ENCODE results near the gene RSL24D1. TPM values are rescaled to one million over a fixed set of nuclear protein-coding genes. Genes with fewer than 3 reads are reported as not detected.

The RSL24D1 gene
- total and polyA plus RNA-seq, 2 of the 13 experiments (the other 11 are each of a cell fraction or from before 2014, with no cell fraction given) = 58.8 to 100.0 TPM

DNA sequence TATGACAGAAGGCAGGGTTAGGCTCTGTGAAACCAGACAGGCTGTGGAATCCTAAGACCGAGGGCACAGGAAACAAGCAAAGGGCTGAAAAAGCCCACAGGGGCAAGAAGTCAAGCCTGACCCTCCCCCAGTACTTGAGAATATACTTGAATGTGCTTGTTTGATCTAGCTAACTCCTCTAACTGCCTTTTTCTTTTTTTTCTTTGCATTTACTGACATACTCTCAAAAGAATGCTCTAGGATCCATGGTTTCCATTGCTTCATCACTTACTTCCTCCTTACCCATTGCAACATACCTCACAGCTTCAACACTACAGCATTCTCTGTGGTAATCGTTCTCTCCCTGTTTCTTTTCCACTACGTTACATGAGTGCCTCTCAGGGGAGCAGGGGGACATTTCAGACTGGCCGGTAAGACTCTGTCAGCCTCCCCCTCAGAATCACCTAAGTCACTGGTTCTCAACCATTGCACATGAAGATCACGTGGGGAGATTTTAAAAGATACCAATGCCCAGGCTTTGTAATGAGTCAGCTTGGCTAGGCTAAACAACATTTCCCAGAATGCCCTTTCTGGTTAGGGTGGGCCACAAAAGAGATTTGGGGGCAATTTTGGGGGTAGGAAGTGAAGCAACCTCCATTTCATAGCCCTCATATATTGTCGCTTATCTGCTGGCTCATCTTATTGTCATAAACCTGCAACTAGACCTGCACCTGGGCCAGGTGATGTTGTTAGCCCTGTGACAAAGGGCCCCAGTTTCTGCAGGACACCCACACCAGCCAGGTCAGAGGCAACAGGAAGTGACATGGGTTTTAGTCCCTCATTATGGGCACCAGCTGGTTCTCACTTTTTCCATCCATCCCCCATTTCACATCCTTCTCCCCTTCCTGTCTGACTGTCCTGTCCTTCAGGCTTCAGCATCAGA, 24.6 kb upstream of the RSL24D1 start (continued):
- TF ChIP-seq, protein P1, sequence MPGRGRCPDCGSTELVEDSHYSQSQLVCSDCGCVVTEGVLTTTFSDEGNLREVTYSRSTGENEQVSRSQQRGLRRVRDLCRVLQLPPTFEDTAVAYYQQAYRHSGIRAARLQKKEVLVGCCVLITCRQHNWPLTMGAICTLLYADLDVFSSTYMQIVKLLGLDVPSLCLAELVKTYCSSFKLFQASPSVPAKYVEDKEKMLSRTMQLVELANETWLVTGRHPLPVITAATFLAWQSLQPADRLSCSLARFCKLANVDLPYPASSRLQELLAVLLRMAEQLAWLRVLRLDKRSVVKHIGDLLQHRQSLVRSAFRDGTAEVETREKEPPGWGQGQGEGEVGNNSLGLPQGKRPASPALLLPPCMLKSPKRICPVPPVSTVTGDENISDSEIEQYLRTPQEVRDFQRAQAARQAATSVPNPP (CRISPR knock-in tag; IDR thresholded peaks at IDR 0.05) = no peak
- TF ChIP-seq SMAD1 (CRISPR knock-in tag; IDR thresholded peaks at IDR 0.05; ENCODE audit: borderline replicate concordance, low read depth) (no peak), CREB1 (IDR thresholded peaks at IDR 0.05) (no peak), CREB1 (CRISPR knock-in tag; IDR thresholded peaks at IDR 0.05) (peak; percentile 31; the same call in 1 of the 2 replicates), ZNF678 (CRISPR knock-in tag; IDR thresholded peaks at IDR 0.05) (no peak), KAT7 (CRISPR knock-in tag; IDR thresholded peaks at IDR 0.05; ENCODE audit: borderline replicate concordance) (no peak), FOXO1 (CRISPR knock-in tag; IDR thresholded peaks at IDR 0.05) (0 out of 2 replicates have a peak, but pooled peaks have one; percentile 32), PRMT3 (CRISPR knock-in tag; IDR thresholded peaks at IDR 0.05; ENCODE audit: borderline replicate concordance, low read depth) (no peak), ZNF670 (CRISPR knock-in tag; IDR thresholded peaks at IDR 0.05; ENCODE audit: borderline replicate concordance) (no peak), HOXA9 (CRISPR knock-in tag; IDR thresholded peaks at IDR 0.05; ENCODE audit: borderline replicate concordance) (no peak), CEBPB (IDR thresholded peaks at IDR 0.05; ENCODE audit: borderline replicate concordance, low read depth, low read length) (peak; percentile 99), PAX8 (CRISPR knock-in tag; IDR thresholded peaks at IDR 0.05; ENCODE audit: borderline replicate concordance) (no peak), SALL1 (CRISPR knock-in tag; IDR thresholded peaks at IDR 0.05) (0 out of 2 replicates have a peak, but pooled peaks have one; percentile 13), EP300 (IDR thresholded peaks at IDR 0.05; ENCODE audit: low read depth in 2 of 2, low read length in 2 of 2) (peak; percentile 49 to 79; a peak in 2 of 4 replicates), EP300 (CRISPR knock-in tag; IDR thresholded peaks at IDR 0.05; ENCODE audit: borderline replicate concordance) (peak; percentile 62; the same call in 1 of the 2 replicates)
- TF ChIP-seq, protein P2, sequence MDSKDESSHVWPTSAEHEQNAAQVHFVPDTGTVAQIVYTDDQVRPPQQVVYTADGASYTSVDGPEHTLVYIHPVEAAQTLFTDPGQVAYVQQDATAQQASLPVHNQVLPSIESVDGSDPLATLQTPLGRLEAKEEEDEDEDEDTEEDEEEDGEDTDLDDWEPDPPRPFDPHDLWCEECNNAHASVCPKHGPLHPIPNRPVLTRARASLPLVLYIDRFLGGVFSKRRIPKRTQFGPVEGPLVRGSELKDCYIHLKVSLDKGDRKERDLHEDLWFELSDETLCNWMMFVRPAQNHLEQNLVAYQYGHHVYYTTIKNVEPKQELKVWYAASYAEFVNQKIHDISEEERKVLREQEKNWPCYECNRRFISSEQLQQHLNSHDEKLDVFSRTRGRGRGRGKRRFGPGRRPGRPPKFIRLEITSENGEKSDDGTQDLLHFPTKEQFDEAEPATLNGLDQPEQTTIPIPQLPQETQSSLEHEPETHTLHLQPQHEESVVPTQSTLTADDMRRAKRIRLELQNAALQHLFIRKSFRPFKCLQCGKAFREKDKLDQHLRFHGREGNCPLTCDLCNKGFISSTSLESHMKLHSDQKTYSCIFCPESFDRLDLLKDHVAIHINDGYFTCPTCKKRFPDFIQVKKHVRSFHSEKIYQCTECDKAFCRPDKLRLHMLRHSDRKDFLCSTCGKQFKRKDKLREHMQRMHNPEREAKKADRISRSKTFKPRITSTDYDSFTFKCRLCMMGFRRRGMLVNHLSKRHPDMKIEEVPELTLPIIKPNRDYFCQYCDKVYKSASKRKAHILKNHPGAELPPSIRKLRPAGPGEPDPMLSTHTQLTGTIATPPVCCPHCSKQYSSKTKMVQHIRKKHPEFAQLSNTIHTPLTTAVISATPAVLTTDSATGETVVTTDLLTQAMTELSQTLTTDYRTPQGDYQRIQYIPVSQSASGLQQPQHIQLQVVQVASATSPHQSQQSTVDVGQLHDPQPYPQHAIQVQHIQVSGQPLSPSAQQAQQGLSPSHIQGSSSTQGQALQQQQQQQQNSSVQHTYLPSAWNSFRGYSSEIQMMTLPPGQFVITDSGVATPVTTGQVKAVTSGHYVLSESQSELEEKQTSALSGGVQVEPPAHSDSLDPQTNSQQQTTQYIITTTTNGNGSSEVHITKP (CRISPR knock-in tag; IDR thresholded peaks at IDR 0.05; ENCODE audit: low read depth) = no peak
- TF ChIP-seq, protein P3, sequence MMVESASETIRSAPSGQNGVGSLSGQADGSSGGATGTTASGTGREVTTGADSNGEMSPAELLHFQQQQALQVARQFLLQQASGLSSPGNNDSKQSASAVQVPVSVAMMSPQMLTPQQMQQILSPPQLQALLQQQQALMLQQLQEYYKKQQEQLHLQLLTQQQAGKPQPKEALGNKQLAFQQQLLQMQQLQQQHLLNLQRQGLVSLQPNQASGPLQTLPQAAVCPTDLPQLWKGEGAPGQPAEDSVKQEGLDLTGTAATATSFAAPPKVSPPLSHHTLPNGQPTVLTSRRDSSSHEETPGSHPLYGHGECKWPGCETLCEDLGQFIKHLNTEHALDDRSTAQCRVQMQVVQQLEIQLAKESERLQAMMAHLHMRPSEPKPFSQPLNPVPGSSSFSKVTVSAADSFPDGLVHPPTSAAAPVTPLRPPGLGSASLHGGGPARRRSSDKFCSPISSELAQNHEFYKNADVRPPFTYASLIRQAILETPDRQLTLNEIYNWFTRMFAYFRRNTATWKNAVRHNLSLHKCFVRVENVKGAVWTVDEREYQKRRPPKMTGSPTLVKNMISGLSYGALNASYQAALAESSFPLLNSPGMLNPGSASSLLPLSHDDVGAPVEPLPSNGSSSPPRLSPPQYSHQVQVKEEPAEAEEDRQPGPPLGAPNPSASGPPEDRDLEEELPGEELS (CRISPR knock-in tag; IDR thresholded peaks at IDR 0.05) = no peak
- TF ChIP-seq, protein P4, sequence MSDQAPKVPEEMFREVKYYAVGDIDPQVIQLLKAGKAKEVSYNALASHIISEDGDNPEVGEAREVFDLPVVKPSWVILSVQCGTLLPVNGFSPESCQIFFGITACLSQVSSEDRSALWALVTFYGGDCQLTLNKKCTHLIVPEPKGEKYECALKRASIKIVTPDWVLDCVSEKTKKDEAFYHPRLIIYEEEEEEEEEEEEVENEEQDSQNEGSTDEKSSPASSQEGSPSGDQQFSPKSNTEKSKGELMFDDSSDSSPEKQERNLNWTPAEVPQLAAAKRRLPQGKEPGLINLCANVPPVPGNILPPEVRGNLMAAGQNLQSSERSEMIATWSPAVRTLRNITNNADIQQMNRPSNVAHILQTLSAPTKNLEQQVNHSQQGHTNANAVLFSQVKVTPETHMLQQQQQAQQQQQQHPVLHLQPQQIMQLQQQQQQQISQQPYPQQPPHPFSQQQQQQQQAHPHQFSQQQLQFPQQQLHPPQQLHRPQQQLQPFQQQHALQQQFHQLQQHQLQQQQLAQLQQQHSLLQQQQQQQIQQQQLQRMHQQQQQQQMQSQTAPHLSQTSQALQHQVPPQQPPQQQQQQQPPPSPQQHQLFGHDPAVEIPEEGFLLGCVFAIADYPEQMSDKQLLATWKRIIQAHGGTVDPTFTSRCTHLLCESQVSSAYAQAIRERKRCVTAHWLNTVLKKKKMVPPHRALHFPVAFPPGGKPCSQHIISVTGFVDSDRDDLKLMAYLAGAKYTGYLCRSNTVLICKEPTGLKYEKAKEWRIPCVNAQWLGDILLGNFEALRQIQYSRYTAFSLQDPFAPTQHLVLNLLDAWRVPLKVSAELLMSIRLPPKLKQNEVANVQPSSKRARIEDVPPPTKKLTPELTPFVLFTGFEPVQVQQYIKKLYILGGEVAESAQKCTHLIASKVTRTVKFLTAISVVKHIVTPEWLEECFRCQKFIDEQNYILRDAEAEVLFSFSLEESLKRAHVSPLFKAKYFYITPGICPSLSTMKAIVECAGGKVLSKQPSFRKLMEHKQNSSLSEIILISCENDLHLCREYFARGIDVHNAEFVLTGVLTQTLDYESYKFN (CRISPR knock-in tag; conservative IDR thresholded peaks at IDR 0.05) = no peak

All from HepG2 (cell line).